Colon (tissue), 2 donors: Measurements from ENCODE around the gene AGO1.
"Not testable (repeated sequence)": the region's sequence is repeated elsewhere in the genome, so short reads cannot be mapped to it uniquely, and the experiment has no call there.

Source experiments
- FAIRE-seq: peaks from 2 replicates; lab custom pipeline; 2012; peaks lifted over from hg19 to GRCh38; lab: Jason Lieb, UNC
- donor health status: control.
- donor health status: control.

The AGO1 gene

DNA sequence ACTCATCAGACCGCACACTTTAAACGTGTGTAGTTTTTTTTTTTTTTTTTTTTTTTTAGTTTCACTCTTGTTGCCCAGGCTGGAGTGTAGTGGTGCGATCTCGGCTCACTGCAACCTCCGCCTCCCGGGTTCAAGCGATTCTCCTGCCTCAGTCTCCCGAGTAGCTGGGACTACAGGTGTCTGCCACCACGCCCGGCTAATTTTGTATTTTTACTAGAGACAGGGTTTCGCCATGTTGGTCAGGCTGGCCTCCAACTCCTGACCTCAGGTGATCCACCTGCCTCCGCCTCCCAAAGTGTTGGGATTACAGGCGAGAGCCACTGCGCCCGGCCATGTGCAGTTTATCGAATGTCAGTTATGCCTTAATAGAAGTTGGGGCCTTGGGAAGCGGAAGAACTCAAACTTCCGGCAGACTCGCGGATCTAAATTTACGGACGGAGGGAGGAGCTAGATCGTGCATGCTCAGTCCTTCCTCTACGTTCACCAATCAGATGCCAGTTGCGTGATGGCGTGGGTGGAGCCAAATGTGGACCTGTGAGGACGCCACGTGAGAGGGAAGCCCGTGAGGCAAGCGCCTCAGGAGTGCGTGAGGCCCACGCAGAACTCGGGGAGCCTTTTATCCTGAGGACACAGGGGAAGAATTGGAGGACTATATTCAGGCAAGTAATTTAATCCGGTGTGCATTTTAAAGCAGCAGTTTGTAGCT lies 13.6 kb upstream of the AGO1 start:
- not testable (repeated sequence) for FAIRE-seq

DNA sequence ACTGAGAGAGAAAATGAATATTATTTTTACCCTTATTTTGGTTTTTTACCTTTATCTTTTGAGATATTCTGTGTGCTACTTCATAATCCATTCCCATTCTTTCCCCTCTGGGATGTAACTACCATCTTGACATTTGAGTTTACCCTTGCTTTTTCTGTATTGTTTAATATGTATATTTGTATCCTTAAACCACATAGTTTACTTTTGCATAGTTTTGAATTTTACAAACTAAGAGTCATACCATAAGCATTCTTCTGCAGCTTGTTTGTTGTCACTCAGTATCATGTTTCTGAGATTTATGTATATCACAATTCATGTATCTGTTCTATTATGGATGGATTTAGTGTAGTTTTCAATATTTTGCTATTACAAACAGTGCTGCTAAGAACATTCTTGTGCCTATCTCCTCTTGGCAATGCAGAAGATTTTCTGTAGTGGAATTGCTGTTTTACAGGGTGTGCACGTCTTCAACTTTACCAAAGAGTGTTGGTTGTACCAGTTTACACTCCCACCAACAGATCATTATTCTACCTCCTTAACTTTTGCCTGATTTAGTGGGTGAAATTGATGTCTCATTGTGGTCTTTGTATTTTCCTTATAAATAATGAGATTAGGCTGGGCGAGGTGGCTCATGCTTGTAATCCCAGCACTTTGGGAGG lies 12.2 kb upstream of the AGO1 start:
- FAIRE-seq = no peak

DNA sequence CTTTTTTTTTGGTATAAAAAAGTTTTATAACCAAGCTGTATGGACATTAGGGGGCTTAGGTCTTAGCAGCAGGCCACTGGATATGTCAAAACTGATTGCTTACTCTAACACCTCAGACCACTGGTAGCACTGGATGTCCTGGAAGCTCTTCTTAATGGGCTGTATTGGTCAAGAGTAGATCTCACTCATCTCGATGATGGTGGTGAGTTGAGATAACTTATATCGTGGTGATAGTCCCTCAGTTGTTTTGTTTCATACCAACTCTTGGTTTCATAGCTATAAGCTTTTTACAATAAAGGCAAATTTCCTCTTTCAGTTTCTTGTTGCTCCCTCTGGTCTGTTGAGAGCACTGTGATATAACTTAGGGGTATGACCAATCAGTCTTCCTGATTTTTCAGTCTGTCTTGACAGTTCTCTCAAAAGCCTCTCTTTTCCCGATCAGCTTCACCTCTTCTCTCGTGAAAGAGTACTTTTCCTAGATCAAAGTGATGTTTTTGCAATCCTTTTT lies 9.7 kb upstream of the AGO1 start:
- no peak for FAIRE-seq

DNA sequence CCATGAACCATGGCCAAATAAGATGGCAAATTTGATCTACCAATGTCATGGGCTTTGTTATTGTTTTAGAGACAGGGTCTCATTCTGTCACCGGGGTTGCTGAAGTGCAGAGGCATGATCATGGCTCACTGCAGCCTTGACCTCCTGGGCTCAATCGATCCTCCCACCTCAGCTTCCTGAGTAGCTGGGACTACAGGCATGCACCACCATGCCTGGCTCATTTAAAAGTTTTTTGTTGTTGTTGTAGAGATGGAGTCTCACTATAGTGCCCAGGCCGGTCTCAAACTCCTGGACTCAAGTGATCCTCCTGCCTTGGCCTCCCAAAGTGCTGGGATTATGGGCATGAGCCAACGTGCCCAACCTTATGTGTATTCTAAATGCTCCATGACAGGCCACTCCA lies 8.9 kb upstream of the AGO1 start:
- FAIRE-seq = not testable (repeated sequence)

DNA sequence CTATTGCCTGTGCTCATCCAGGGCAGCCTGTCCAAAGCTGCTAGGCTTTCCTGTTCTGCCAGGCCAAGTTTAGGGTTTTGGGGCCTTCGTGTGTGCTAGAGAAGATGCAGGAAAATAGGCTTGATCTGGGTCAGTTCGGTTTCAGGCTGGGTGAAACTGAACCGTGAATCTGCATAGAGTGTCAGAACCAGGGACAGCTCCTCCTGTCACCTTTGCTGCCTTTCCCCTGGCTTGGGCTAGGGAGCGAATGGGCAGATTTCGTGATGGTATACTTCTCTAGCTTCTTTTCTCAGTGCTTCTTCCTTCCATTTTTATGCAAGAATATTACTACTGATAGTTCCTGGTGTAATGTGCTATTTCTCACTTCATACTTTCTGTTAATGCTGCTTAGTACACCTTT lies 6.0 kb upstream of the AGO1 start:
- no peak for FAIRE-seq

DNA sequence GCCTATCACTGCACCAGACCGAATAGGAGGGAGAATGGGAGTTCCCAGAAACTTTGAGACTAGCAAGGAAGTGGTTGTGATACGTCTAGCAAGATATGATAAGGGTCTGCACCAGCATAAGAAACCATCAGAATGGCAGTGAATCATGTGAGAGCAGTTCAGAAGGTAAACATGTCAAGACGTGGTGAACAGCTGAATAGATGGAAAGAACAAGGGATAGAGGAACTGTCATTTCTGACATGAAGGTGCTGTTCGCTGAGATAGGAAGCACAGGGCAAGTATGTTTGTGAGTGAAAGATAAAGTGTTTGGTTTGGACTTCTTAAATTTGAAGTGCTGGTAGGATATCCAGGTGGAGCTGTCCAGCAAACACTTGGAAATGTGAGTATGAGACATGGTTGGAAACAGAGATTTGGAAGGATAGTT lies 1.1 kb upstream of the AGO1 start:
- FAIRE-seq = no peak

DNA sequence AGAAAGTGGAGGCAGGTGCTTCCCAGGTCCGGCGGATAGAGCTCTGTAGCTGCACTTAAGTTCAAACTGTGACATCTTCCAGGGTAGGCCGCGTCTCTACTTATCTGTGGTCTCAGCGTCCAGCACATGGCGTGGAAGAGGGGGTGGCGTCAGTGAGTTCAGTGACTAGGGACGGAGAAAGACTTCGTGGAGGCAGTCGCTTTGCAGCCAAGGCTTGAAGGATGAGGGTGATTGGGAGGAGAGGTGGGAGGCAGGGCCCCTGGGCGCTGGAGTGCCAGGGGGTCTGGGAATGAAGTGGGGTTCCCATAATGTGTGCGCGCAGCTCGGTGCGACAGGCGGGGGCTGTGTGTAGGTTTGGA lies 444 bp upstream of the AGO1 start:
- FAIRE-seq = no peak

DNA sequence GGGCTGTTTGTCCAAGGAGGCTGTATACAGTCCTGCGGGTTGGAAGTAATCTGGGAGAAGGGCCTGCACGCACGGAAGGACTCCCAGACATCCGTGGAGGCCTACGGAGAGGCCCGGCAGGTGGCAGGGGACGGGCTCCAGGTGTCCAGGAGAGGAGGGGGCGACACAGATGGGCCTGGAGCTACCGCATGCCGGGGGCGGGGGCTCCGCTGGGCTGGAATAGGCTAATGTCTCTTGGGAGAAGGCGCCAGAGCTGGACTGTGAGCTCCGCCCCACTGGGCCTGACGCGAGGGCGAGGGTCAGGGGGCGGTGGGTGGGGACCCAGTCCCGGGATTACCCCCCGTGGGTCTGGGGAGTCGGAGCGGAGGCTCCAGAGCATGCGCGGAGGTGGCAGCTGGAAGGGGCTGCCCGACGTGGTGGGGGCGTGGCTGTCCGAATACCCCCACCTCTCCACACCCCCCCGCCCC lies 659 bp downstream of the AGO1 start:
- FAIRE-seq = no peak

DNA sequence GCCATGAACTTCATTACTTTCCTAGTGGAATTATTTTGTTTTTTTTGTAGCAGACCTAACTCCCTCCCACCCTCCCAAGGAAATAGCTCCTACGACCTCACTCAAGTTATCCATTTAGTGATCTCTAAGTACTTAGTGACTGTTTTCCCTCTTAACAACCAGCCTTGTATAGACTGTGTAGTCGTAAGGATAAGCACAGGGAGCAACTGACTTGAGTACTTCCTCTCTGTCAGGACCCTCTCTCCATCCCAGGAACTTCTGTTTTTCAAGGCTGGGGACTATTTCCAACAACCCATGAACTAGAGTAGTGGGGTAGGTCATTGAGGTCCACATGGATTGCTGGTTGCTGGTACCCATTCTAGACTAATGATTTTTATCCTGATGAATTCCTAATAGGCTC lies 1.9 kb downstream of the AGO1 start:
- FAIRE-seq = no peak

DNA sequence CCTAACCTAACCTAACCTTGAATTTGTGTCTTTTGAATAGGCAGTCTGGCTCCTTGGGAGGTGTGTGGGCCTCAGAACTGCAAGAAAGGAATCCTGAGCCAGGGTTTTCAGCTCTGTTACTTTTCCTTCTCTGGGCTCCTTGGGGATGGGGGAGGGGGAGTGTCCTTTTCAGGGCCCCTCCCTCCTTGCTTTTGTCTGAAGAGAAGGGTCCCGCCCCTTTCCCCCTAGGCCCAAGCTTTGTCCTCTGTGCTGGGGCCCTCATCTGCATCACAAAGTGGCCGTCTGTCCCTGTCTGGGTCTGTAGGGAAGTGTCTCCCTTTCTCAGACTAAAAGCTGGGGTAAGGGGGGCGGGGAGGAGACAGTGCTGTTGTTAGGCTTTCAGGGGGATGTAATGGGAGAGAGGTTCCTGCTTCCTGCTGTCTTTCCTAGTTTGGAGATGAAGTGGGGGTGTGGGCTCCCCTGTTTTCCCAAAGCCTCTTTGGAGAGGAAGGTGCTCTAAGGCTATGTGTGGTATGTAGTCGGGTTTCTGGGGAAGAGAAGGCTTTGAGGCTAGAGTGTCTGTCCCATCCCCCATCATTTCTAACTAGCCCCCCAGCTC lies 3.1 kb downstream of the AGO1 start:
- FAIRE-seq = no peak

DNA sequence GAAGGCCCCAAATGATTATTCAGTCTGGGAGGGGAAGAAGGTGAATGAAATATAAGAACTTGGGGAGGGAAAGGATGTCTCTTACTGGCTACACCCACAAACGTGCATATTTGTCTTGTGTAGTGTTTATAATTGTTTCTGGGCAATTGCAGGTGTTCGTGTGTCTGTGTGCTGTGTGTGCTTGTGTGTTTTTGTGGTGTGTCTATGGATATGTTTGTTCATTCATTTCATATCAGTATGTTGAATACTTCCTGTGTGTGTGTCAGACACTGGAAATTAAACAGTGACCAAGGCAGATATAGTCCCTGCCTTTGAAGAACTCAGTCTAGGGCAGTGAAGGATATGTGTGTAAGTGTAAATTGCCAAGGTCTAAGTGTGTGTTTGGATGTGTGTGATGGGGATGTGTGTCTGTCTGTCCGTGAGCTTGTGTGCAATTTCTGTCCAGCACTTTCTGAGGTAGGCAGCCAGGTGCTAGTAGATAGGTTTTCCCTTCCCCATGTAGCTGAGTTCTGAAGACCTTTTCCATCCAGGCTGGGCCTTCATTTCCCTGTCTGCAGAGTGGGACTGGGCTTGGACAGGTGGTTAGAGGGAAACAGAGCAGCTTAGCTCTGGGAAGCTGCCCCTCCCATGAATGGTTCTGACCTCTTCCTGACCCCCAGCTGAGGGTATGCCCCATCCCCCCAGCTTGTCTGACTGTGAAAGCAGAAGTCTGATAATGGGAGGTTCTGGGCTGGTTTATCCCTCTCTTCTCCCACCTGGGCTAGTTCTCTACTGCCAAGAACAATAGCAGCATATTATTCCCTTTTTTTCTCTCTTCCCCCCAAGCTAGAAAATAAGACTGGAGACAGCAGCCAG lies 3.8 kb downstream of the AGO1 start:
- FAIRE-seq = no peak

DNA sequence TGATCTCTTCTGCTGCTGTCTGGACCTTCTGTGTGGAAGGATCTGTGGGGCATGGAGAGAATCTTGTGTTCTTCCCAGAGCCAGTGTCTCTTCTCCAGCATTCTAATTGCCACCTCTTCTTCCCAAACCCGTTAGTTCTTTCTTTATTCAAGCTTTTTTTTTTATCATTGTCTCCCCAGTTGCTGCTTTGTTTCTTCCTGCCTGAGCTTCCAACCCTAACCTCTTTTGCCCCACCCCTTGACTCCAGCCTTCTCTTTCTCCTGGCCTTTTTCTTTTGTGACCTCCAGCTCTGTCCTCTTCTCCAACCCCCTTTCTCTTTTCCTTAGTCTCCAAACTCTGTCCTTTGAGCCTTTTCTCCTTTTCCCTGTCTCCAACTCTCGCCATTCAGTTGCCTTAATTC lies 4.5 kb downstream of the AGO1 start:
- no peak for FAIRE-seq

DNA sequence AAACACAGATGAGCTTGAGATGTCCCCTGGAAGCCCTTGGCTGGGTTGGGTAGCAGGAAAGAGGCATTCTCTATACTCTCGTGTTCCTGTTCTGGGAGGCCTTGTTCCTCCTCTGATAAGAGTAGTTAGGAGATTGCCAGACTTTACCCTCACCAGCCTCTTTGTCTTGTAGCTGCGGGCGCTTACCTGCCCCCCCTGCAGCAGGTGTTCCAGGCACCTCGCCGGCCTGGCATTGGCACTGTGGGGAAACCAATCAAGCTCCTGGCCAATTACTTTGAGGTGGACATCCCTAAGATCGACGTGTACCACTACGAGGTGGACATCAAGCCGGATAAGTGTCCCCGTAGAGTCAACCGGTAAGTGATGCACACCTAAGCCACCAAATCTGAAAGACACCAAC lies 5.2 kb downstream of the AGO1 start:
- no peak for FAIRE-seq

DNA sequence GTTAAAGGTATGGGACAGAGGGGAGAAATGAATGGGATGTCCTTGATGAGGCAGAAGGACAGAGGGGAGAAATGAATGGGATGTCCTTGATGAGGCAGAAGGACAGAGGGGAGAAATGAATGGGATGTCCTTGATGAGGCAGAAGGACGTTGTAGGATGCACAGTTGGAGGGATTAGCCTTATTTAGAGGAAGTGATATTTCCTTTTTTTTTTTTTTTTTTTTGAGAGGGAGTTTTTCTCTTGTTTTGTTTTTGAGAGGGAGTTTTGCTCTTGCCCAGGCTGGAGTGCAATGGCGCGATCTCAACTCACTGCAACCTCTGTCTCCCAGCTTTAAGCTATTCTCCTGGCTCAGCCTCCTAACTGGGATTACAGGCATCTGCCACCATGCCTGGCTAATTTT lies 6.0 kb downstream of the AGO1 start:
- not testable (repeated sequence) for FAIRE-seq

DNA sequence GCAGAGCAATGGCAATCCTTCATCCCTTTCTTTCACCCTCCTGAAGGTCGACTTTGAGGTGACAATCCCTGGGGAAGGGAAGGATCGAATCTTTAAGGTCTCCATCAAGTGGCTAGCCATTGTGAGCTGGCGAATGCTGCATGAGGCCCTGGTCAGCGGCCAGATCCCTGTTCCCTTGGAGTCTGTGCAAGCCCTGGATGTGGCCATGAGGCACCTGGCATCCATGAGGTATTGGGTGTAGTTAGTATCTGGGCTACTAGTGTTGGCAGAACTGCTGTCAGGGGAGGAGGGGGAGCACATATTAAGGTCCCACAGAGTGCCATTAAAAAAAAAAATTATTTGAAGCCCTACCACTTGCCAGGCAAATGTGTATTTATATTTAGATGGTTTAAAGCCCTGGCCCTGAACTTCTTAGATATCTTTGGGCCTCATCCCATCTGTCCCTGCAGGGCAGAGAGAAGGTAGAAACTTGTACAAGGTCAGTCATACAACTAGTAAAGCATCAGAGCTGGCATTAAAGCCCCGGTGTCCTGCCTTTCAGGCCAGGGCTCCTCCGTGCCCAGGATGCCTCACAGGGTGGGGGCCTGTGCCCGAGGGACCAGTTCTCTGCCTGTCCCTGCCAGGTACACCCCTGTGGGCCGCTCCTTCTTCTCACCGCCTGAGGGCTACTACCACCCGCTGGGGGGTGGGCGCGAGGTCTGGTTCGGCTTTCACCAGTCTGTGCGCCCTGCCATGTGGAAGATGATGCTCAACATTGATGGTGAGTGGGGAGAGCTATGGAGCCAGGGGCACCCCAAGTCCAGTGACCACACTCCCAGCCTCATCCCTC lies 10.3 kb downstream of the AGO1 start:
- FAIRE-seq = no peak

DNA sequence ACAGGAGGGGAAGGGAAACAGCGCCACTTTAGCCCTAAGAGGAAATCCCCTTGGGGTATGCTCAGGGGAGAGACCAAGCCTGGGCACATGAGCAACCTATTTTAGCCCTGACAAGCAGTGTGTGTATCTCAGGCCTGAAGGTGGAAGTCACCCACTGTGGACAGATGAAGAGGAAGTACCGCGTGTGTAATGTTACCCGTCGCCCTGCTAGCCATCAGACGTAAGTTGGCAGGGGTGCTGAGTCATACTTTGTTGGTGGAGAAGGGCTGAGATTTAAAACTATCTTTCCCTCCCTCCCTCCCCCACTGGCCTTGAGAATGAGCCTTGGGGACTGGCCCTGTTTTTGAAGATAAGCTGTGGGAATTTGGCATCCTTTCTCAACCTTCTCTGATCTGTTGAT lies 11.2 kb downstream of the AGO1 start:
- no peak for FAIRE-seq

DNA sequence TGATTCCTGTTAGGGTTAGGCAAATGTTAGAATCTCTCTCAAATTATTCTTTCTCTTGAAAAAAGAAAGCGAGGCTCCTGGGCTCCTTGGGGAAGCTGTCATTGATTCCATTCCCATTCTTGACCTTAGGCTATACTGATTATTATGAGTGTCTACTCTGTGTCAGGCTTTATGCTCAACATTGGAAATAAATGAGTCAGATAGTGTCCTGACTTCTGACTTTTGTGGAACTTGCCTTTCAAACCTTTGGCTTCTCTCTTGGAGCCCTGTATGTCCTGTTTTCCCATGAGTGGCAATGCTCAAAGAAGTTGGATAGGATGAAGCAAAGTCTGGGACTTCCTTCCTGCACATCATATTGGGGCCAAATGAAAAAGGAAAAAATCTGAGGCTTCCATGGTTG lies 11.6 kb downstream of the AGO1 start:
- FAIRE-seq = no peak

DNA sequence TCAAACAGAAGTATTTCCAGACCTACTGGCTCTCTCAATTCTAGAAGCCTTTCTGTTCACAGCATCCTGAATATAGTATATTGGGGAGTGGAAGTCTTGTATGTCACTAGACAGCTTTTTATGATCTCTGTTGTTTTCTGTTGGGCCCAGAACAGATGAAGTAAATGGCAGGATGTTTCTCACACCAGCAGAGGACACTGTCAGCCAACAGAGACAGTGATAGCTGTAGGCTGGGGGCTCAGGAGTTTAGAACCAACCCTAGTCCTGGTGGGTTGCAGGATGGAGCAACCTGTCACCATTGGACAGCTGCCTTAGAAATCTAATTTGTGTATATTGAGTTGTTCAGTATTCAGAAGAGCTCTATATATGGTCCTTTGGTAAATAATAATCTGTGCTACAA lies 16.9 kb downstream of the AGO1 start:
- FAIRE-seq = no peak

DNA sequence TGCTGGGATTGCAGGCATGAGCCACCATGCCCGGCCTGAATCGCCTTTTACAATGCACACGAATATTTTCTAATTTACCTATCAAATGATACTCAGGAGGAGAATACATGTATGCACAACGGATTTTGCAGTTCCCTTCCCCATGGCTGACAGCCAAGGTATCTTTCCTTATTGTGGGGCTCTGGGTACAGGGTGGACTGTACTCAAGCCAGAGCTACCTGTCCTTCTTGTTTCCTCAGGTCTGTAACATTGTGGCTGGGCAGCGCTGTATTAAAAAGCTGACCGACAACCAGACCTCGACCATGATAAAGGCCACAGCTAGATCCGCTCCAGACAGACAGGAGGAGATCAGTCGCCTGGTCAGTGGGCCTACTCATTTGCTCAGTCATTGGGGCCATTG lies 18.2 kb downstream of the AGO1 start:
- no peak for FAIRE-seq

DNA sequence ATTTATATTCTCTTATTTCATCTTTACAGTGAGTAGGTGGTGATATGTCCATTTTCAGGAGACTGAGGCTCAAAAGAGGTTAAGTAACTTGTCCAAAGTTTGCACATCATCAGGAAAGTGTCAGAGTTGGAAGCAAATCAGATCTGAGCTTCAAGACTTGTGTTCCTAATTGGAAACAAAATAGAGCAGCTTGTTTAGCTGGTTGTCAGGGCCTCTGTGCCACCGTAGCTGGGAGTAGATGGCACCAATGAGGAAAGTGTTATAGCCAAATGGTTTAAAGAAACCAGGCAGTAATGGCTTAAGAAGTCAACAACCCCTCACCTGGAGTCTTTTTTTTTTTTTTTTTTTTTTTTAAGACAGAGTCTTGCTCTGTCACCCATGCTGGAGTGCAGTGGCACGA lies 19.7 kb downstream of the AGO1 start:
- no peak for FAIRE-seq

DNA sequence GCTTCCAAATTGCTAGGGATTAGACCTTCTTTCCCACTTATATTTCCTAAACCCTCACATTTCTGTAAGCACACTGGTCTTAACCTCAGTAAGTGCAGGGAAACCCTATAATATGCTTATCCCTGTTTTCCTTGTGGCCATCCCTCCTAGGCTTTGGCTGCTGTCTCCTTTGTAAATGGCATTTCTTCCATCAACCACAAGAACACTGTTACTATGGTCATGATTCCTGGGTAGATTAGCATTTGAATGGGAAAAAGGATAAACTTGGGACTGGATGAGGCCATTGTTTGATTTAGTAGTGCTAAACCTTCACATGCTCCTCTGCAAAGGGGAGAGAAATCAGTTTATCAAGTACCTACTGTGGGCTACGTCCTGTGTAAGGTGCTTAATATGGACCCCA lies 31.7 kb downstream of the AGO1 start:
- no peak for FAIRE-seq

DNA sequence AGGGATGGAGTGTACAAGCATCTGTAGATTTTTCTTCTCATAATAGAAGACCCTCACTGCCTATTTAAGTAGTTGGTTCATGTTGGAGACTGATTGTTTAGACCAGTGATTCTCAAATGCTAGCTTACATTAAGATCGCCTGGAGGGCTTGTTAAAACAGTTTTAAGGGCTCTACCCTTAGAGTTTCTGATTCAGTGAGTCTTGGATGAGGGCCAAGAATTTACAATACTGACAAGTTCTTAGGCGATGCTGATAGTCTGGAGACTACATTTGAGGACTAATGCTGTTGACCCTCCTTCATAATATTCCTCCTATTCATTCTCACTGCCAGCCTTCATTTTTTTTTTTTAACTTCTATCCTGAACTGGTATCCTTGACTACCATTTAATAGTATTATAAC lies 32.7 kb downstream of the AGO1 start:
- no peak for FAIRE-seq
